HG02870 (cell line): ENCODE data around the gene HELZ.
"Not testable (repeated sequence)": the region's sequence is repeated elsewhere in the genome, so short reads cannot be mapped to it uniquely, and the experiment has no call there.

Experiments
- ATAC-seq: cut with Tn5 transposase; IDR thresholded peaks from one replicate; pipeline ENCODE4 v1.9.1; 2021; ENCODE audit warnings: mild to moderate bottlenecking, moderate library complexity; ENCODE audit not compliant: unreplicated experiment

The HELZ gene

DNA sequence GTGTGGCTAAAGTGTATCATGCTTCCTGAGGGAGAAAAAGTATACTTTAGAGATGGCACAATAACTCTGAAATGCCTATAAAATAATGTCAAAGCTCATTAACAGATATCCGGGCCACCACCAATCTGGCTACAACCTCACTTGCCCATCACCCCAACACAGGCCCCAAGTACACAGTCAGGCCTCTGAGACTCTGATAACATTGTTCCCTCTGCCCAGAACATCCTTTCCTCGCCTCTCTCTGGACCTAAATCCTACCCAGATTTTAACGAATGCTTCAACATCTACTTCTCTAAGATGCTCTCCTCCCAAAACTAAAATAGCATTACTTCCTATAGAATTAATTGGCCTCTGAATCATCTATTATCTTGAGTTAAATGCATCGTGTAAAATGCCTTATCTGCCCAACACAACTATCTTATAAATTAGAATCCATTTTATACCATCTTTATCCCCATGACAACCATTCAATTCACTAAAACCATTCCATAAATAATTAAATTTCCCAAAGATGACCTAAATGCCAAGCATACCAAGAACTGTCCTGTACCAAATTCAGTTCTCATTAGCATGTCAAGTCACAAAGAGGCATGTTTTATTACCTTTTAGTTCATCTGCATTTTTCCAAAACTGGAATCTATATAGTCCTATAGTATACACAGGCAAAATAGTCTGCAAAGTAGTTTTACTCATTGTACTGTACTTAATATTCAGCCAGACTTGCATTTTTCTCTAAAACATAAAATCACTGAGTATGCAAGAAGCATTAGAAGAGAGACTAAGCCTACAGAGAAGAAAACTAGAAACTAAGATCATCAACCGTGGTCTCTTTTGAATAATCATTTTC lies 15.7 kb downstream of the HELZ start:
- no peak for ATAC-seq

- ATAC-seq = no peak
Observed at GRCh38 chr17:67227488-67227887, 17.5 kb downstream of the HELZ start.

DNA sequence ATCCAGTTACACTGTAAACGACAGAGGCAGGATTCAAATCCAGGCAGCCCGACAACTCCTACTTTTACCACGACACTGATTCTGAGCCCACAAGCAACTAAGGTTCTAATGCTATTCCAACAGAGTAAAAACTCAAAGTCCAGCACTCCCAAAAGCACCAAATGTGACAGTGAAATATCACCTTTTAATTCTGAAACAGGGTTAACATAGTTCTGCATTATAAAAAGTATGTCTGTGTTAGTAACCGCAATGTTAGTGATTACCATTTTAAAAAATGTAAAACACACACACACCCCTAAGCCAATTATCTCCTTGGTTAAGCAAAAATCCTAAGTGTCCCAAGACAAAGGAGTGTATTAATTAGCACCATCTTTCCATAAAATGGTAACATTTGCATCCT lies 19.7 kb downstream of the HELZ start:
- no peak for ATAC-seq

DNA sequence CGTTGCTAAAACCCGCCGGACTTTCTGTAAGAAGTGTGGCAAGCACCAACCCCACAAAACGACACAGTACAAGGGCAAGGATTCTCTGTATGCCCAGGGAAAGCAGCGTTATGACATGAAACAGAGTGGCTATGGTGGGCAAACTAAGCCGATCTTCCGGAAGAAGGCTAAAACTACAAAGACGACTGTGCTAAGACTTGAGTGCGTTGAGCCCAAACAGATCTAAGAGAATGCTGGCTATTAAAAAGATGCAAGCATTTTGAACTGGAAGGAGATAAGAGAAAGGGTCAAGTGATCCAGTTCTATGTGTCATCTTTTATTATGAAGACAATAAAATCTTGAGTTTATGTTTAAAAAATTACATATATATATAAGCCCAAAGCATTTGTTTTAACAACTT lies 20.3 kb downstream of the HELZ start:
- no peak for ATAC-seq

- no peak for ATAC-seq
Observed at GRCh38 chr17:67223924-67224323, 21.1 kb downstream of the HELZ start.

DNA sequence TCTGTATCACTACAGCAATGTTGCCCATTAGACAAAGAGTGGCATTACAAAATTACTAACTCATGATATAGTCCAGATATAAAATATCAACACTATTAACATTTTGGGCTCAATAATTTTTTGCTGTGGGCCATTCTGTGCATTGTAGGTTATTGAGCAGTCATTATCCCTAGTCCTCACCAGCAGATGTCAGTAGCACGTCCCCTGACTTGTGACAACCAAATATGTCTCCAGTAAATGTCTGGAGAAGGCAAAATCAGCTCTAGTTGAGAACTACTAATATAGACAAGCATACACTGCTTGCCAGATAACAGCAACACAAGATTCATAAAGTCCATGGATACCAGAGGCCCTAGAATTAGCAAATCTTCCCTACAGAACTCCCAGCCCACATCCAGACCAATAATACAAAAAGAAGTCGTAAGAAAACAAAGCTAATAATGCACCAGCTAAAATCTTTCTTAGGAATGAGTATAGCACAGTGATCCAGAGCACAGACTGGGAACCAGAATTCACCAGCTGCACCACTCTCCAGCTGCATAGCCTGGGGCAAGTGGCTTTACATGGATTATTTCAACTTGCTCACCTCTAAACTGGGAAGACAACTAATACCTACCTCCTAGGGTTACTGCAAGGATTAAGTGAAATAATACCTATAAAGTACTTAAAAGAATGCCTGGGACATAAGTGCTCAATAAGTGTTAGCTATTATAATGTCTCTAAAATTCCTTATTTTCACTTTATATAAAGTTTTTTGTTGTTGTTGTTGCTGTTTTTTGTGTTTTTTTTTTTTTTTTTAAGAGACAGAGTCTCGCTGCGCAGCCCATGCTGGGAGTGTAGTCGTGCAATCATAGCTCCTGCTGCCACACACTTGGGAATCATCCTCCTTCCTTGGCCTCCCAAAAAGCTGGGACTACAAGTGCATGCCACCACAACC lies 23.7 kb downstream of the HELZ start:
- no peak for ATAC-seq

DNA sequence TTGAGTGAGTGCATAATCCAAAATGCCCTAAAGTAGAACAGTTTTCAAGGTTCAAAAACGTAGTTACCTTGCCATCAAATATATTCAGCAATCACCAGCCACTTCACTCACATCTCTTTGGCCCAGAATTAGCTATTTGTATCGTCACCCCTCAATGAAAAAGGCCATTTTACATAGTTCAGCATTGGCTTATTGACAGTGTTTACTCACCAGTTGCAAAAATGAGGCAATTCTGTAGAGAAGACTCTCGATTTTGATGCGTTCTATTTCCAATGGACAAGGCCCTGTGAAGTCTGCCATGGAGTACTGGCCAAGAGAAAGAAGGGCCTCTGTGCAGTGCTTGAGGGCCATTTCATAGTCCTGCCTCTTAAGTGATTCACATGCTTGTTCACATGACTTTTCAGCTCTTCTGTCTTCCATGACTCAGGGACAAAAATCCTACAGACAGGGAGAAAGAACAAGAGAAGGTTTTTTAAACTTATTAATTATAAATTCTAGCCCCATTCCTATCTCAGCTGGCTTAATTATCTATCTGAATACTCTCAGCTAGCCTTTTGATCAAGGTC lies 26.5 kb downstream of the HELZ start:
- ATAC-seq = no peak

DNA sequence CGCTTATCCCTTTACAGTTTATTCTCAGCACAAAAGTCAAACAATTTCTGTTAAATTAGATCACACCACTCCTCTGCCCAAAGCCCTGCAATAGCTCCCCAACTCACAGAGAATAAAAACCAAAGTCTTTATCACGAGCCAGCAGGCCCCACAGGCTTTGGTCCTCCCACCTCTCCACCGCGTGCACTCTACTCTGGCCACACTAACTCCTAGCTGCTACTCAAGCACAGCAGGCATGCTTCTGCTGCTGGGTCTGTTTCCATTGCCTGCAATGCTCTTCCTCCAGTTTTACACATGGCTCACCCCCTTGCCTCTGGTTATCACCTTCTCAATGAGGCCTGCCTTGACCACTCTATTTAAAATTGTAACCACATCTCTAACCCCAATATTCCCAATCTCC lies 27.6 kb downstream of the HELZ start:
- no peak for ATAC-seq

DNA sequence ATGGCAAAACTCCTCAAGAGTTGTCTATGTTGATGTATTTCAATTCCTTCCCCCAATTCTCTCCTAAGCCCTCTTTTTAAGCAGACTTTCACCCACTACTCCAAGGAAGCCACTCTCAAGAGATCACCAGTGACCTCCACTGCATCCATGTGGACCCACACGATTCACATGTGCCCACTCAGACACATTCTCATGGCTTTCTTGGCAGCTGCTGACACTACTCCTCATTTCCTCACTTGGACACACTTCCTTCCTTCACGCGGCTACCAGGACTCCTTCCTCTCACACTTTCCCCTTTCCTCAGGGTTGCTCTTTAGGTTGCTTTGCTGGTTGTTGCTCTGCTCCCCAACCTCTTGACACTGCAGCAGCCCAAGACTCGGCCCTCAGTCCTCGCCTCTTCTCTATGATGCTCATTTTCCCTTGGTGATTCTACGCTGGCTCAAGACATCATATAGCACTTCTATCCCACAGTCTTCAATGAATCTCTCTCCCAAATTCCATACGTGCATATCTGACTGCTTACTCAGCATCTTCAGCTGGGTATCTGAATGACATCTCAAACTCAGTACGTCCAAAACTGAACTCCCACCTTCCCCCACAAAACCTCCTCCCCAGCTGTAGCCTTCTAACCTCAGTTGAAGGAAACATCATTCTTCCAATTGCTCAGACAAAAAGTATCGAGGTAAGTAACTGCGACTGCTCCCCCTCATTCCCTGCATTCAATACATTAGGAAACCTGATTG lies 28.2 kb downstream of the HELZ start:
- no peak for ATAC-seq

DNA sequence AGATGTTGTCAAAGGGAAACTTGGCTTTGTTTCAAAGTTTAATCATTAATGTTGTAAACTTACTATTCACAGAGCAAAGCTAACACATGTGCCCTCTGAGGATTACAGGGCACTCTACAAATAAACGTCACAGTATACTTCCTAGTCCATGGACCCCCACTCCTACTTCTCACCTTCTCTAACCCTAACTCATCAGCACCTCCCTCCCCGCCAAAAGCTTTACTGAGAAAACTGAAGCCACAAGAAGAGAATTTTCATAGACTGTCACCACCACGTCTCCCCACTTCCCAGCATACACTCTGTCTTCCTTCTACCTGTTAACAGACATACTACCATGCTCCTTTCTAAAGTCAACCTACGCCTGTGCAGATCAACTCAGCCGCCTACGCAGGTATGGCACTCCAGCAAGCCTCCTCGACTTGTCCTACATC lies 29.0 kb downstream of the HELZ start:
- no peak for ATAC-seq

DNA sequence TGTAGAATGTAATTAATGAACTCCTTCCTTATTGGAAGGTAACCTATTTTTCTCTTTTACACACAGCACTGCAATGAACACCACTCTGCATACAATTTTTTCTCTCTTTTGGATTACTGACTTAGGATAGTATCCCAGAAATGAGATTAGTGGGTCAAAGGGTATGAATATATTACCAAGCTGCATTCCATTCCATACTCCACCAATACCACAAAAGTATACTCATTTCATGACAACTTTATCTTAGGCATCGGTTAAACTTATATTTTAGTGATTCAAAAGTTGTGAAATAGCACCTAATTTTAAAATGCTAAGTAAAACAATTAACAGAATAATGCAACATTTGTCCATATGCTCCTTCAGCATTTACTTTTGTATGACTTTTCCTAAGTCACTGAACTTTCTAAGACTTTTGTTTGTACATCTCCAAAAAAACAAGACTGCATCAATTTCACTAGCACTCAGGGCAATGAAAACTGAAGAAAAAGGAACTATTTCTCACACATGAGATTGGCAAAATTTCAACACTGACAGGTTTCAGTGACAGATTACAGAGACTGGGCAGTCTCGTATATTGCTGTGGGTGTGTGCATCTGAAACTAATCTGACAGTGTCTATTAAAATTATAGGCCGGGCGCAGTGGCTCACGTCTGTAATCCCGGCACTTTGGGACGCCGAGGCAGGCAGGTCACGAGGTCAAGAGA lies 32.1 kb downstream of the HELZ start:
- no peak for ATAC-seq

GRCh38 chr17:67212231-67212630 lies 32.8 kb downstream of the HELZ start:
- ATAC-seq = no peak

DNA sequence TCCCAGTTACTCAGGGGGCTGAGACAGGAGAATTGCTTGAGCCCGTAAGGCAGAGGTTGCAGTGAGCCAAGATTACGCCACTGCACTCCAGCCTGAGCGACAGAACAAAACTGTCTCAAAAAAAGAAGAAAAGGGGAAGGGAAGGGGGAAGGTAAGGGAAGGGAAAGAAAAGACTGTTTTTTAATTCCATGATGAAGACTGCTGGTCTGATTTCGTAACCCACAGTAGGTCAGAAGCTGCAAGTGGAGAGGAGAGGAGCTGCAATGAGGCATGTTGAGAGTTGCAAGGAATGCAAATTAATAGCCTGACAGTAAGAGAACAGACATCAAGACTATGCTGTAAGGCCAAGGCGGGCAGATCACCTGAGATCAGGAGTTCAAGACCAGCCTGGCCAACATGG lies 33.3 kb downstream of the HELZ start:
- ATAC-seq = no peak

DNA sequence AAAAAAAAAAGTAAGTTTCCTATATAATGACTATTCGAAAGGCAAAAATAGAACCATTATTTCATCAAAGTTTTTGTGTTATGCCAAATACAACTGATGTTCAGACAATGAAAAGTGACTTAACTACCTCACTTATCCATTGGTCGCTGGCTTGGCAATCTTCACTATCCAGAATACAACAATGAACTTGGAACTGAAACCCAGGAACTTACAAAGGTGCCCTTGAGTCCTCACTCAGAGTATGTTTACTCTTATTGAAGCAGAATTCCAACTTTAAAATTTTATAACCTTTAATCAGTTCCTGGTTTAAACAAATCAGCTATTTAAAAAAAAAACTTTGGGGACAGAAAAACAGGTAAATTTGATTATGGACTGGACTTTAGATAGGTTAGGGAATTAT lies 34.1 kb downstream of the HELZ start:
- ATAC-seq = no peak

- no peak for ATAC-seq
Observed at GRCh38 chr17:67208232-67208631, 36.8 kb downstream of the HELZ start.

DNA sequence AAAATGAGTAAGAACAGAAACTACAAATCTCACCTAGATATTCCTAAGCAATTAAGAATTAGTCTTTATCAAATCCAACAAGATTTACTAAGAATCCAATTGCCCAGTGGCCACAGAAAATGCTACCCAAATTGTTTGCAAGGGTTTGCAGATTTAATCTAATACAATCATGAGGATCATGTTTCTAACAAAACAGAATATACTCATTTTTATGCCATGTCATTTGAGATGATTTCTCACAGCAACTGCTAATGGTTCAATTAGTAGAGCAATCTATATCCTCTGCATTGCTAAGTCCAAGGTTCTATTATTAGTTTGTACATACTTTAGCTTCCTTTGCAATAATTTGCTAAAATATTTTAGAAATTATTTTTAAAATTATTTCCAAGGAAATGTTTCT lies 41.2 kb downstream of the HELZ start:
- ATAC-seq = no peak

DNA sequence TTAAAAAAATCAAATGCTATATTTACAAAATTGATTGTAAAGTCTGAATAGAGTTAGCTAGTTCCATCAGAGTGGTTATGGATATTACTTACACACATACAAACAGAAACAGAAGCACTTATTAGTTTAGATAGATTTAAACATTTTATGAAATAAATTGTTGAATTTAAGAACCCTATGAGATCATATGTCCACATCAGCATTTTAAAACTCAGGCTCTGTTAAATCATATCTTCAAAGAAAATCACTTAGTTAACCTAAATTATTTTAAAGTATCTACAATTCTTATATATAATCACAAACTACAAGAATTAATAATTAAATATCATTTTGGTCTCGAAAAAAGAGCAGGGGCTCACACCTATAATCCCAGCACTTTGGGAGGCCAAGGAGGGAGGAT lies 42.5 kb downstream of the HELZ start:
- no peak for ATAC-seq

- ATAC-seq = no peak
Observed at GRCh38 chr17:67200727-67201301, 44.2 kb downstream of the HELZ start.

DNA sequence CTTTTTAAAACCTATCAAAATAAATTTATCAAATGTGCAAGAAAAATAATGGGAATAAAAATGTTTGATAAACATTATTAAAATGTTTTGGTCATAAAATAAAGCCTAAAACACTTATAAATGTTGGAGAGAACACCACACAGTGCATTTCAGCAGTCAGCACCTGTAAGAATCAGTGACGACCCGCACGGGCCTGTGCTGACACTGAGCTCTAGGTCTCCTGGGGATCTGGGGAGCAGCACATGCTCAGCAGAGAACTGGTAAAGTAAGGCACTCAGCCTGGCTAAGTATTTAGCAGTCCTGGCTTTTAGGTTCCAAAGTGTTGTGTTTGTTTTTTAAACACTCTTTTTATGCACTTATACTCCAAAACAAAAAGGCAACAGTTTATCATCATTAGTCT lies 46.9 kb downstream of the HELZ start:
- no peak for ATAC-seq

- ATAC-seq = not testable (repeated sequence)
Observed at GRCh38 chr17:67197023-67197422, 48.0 kb downstream of the HELZ start.
